GM12875 (cell line): Measurements from ENCODE around the gene PPP2R5B.

ENCODE experiments used
- H3K4me3 ChIP-seq: one replicate; pipeline ENCODE4 v1.5.1; 2011; ENCODE audit warnings: low read depth, low read length, control low read depth
- TF ChIP-seq, protein P1 (sequence below): IDR thresholded peaks from 2 replicates; pipeline ENCODE4 v1.5.1; 2011; ENCODE audit warnings: low read depth, mild to moderate bottlenecking, control low read depth, inconsistent platforms, low read length, moderate library complexity, borderline replicate concordance; ENCODE audit not compliant: insufficient read depth

PPP2R5B gene

GRCh38 chr11:64960719-64961118 lies 36.2 kb downstream of the PPP2R5B start:
- TF ChIP-seq, protein P1, sequence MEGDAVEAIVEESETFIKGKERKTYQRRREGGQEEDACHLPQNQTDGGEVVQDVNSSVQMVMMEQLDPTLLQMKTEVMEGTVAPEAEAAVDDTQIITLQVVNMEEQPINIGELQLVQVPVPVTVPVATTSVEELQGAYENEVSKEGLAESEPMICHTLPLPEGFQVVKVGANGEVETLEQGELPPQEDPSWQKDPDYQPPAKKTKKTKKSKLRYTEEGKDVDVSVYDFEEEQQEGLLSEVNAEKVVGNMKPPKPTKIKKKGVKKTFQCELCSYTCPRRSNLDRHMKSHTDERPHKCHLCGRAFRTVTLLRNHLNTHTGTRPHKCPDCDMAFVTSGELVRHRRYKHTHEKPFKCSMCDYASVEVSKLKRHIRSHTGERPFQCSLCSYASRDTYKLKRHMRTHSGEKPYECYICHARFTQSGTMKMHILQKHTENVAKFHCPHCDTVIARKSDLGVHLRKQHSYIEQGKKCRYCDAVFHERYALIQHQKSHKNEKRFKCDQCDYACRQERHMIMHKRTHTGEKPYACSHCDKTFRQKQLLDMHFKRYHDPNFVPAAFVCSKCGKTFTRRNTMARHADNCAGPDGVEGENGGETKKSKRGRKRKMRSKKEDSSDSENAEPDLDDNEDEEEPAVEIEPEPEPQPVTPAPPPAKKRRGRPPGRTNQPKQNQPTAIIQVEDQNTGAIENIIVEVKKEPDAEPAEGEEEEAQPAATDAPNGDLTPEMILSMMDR = no peak
- H3K4me3 ChIP-seq = no peak overlapping the region

DNA sequence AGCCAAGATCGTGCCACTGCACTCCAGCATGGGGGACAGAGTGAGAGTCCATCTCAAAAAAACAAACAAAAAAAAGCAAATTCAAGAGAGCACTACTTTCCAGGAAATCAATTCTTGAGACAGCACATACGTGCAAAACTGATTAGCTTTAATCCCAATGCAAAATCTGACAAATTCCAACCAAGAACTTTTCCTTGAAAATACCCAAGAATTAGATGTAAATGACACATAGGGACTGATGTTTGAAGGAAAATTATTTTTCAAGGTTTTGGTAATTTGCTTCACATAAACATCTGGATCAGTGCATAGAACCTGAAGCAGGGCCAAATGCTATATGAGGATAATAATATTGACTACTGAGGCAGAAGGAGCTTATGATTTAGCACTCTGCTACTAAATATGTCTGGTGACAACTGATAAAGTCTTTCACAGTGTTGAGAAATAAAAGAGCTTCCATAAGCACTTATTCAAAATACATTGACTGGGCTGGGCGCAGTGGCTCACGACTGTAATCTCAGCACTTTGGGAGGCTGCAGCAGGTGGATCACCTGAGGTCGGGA lies 38.7 kb downstream of the PPP2R5B start:
- TF ChIP-seq, protein P1 = no peak
- no peak overlapping the region for H3K4me3 ChIP-seq

DNA sequence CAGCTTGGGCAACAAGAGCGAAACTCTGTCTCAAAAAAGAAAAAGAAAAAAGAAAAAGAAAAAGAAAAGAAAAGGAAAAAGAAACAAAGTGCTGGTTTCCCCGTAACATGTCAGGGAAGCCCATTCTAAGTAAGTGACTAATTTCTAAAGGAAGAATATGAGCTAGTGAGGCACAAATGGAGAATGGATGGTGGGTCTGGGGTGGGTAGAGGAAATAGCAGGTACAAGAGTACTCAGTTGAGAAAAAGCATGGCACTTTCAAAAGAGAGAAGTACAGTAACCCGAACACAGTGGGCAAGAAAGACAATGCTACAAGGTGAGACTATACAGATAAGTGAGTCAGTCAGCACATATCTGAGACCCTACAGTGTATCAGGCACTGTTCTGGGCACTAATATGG lies 42.9 kb downstream of the PPP2R5B start:
- TF ChIP-seq, protein P1 = no peak
- no peak overlapping the region for H3K4me3 ChIP-seq

- TF ChIP-seq, protein P1 = no peak
- H3K4me3 ChIP-seq = no peak overlapping the region
These were observed 44.7 kb downstream of the PPP2R5B start for GRCh38 chr11:64969209-64969608.

GRCh38 chr11:64970731-64971151 lies 46.3 kb downstream of the PPP2R5B start:
- TF ChIP-seq, protein P1 = no peak
- no peak overlapping the region for H3K4me3 ChIP-seq

DNA sequence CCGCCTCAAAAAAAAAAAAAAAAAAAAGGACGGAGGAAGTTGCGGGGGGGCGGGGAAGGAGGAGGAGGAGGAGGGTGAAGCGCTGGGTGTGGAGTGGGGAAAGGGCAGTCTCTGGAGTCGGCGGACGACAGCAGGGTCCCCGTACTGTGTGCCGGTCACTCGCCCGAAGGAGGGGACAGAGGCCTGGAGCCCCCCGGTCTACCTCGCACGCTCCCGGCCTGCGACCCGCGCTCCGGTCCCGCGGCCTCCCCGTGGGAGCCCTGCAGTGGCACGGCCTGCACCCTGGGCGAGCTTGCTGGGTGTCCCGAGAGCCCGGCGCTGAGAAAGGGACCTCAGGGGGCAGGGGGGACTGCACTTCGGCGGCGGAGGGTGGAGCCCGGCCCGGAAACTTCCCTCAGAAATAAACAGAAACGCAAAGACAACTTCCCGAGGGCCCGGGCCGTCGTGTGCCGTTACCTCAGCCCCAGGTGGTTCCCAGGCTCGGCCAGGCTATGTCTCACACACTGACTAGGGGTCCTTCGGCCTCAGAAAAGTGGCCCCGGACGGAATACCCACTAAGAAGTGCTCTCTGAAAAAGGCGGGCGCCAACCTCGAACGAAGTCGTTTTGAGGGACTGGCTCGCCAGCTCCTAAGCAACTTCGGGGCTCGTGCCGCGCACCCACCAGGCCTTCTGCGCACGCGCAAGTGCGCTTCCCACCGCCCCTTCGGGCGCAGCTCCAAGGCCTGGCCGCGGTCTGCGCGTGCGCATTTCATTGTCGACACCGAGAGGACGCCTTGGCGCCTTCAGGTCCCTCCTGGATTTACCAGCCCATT lies 47.1 kb downstream of the PPP2R5B start, which contains the start of gene MAJIN:
MAJIN (minus strand) TSS at position 688 of the 813 bp plus-strand sequence. CDS start 12,703 bp downstream, outside the sequence.
- peak within 1 kb of the TSS; percentile 36 for H3K4me3 ChIP-seq
- TF ChIP-seq, protein P1 = no peak

DNA sequence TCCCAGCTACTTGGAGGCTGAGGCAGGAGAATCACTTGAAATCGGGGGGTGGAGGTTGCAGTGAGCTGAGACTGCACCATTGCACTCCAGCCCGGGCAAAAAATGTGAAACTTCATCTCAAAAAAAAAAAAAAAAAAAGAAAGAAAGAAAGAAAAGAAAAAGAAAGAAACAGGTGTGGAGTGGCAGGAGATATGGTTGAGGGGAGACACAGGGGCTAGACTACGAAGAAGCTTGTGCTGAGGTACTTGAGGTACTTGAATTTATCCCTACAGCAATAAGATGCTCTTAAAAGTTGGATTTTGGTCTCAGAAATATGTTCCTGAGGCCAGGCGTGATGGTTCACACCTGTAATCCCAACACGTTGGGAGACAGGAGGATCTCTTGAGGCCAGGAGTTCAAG lies 49.6 kb downstream of the PPP2R5B start:
- TF ChIP-seq, protein P1 = no peak
- no peak overlapping the region for H3K4me3 ChIP-seq
